OCI-LY7 (cell line): ENCODE measurements around the gene CSH2. TPM values are rescaled to one million over a fixed set of nuclear protein-coding genes. Genes with fewer than 3 reads are reported as not detected.
"Not testable (repeated sequence)": the region's sequence is repeated elsewhere in the genome, so short reads cannot be mapped to it uniquely, and the experiment has no call there.

Experiments
- BruUV-seq: library from RNA; stranded (reverse); fragments of 400-500 nt; replicated peaks from 2 replicates; lab custom pipeline; 2021; lab: Mats Ljungman, UMichigan
- CTCF ChIA-PET: fragments of 300-600 bp; sonication (Branson Sonifier 250); formaldehyde crosslinking; loops from one replicate; lab custom pipeline; 2022; ENCODE audit warnings: antibody characterized with exemption; ENCODE audit not compliant: unreplicated experiment; lab: Charles Lee
- POLR2A ChIA-PET: fragments of 300-600 bp; sonication (Branson Sonifier 250); formaldehyde crosslinking; loops from one replicate; lab custom pipeline; 2022; ENCODE audit warnings: antibody characterized with exemption; lab: Charles Lee
- DNase-seq: peaks from one replicate; pipeline ENCODE4 v3.0.0-alpha.2; 2015; ENCODE audit warnings: low spot score
- H2AFZ ChIP-seq: fragments of 200-600 bp; sonication (generic), shearing (Covaris generic); 2 replicates; pipeline ENCODE4 v1.6.1; 2014; ENCODE audit warnings: mild to moderate bottlenecking, antibody characterized with exemption, low read length, moderate library complexity
- H3K27ac ChIP-seq: fragments of 200-600 bp; sonication (generic); 2 replicates; pipeline ENCODE4 v1.5.1; 2014; ENCODE audit warnings: mixed run types, low read depth, mild to moderate bottlenecking, moderate library complexity, low read length, inconsistent platforms; ENCODE audit not compliant: poor library complexity, severe bottlenecking
- H3K36me3 ChIP-seq: fragments of 200-600 bp; sonication (generic); 2 replicates; pipeline ENCODE4 v1.6.1; 2014; ENCODE audit warnings: mild to moderate bottlenecking, antibody characterized with exemption, low read length, moderate library complexity, mixed read lengths; ENCODE audit not compliant: insufficient read depth
- H3K4me1 ChIP-seq: fragments of 200-600 bp; sonication (generic); 2 replicates; pipeline ENCODE4 v1.5.1; 2014; ENCODE audit warnings: mild to moderate bottlenecking, low read length; ENCODE audit not compliant: insufficient read depth, poor library complexity, severe bottlenecking
- H3K4me2 ChIP-seq: fragments of 200-600 bp; sonication (generic); 2 replicates; pipeline ENCODE4 v1.6.1; 2014; ENCODE audit warnings: mild to moderate bottlenecking, low read length
- H3K4me3 ChIP-seq: fragments of 200-600 bp; sonication (generic); 2 replicates; pipeline ENCODE4 v1.5.1; 2014; ENCODE audit warnings: mild to moderate bottlenecking, low read depth, low read length; ENCODE audit not compliant: poor library complexity, severe bottlenecking
- H3K79me2 ChIP-seq: fragments of 200-600 bp; sonication (generic); 2 replicates; pipeline ENCODE4 v1.6.1; 2016; ENCODE audit warnings: low read depth, mild to moderate bottlenecking, low read length, moderate library complexity, mixed read lengths; ENCODE audit not compliant: insufficient read depth
- H3K9me2 ChIP-seq: fragments of 200-600 bp; sonication (generic); 2 replicates; pipeline ENCODE4 v1.6.1; 2016; ENCODE audit warnings: mild to moderate bottlenecking, low read length, mixed read lengths; ENCODE audit not compliant: insufficient read depth
- H3K9me3 ChIP-seq: fragments of 200-600 bp; sonication (generic); 2 replicates; pipeline ENCODE4 v1.6.1; 2014; ENCODE audit warnings: mild to moderate bottlenecking, mixed run types, low read length, mixed read lengths
- H4K20me1 ChIP-seq: fragments of 200-600 bp; sonication (generic); 2 replicates; pipeline ENCODE4 v1.6.1; 2014; ENCODE audit warnings: mild to moderate bottlenecking, antibody characterized with exemption, low read length, moderate library complexity, mixed read lengths; ENCODE audit not compliant: insufficient read depth
- intact Hi-C: fragments of 100-400 bp; cut with micrococcal nuclease; formaldehyde crosslinking; loops from one replicate; pipeline ENCODE4 v1.10.0; 2022; ENCODE audit not compliant: unreplicated experiment
- total RNA-seq, 2 experiments: library from RNA; depleted of rRNA in 1 of 2; stranded (reverse); fragments of >200 nt in 1 of 2; shearing (Covaris generic) in 1 of 2; gene quantifications; 2 replicates each; pipeline ENCODE4 v1.2.3, GENCODE V29; 2014 to 2022
- TF ChIP-seq, protein P1 (sequence below): fragments of 200-600 bp; sonication (generic); conservative IDR thresholded peaks from 2 replicates; pipeline ENCODE4 v1.5.1; 2014; ENCODE audit warnings: mild to moderate bottlenecking, antibody characterized with exemption, low read length, moderate library complexity, mixed read lengths

The CSH2 gene
- total RNA-seq, 2 experiments from 2014 or later: not detected

GRCh38 chr17:63903787-63904201 lies 30.3 kb upstream of the CSH2 start:
- H3K9me3 ChIP-seq, H3K4me1 ChIP-seq, H3K79me2 ChIP-seq, H3K36me3 ChIP-seq, BruUV-seq, H2AFZ ChIP-seq, intact Hi-C loops, POLR2A ChIA-PET, H3K9me2 ChIP-seq, H3K4me2 ChIP-seq, CTCF ChIA-PET, H3K4me3 ChIP-seq, H4K20me1 ChIP-seq, H3K27ac ChIP-seq: not testable (repeated sequence)
- peak; percentile 52 for DNase-seq
- TF ChIP-seq, protein P1, sequence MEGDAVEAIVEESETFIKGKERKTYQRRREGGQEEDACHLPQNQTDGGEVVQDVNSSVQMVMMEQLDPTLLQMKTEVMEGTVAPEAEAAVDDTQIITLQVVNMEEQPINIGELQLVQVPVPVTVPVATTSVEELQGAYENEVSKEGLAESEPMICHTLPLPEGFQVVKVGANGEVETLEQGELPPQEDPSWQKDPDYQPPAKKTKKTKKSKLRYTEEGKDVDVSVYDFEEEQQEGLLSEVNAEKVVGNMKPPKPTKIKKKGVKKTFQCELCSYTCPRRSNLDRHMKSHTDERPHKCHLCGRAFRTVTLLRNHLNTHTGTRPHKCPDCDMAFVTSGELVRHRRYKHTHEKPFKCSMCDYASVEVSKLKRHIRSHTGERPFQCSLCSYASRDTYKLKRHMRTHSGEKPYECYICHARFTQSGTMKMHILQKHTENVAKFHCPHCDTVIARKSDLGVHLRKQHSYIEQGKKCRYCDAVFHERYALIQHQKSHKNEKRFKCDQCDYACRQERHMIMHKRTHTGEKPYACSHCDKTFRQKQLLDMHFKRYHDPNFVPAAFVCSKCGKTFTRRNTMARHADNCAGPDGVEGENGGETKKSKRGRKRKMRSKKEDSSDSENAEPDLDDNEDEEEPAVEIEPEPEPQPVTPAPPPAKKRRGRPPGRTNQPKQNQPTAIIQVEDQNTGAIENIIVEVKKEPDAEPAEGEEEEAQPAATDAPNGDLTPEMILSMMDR: peak; percentile 68

- H3K4me3 ChIP-seq, H3K79me2 ChIP-seq, H3K4me1 ChIP-seq, intact Hi-C loops, CTCF ChIA-PET, H3K4me2 ChIP-seq, BruUV-seq, POLR2A ChIA-PET, H3K27ac ChIP-seq, H3K9me3 ChIP-seq, H2AFZ ChIP-seq, DNase-seq, H3K9me2 ChIP-seq, H3K36me3 ChIP-seq, H4K20me1 ChIP-seq: not testable (repeated sequence)
These were observed 28.5 kb upstream of the CSH2 start for GRCh38 chr17:63901971-63902370.

- DNase-seq, H3K4me1 ChIP-seq, H4K20me1 ChIP-seq, H3K9me2 ChIP-seq, H3K27ac ChIP-seq, H3K4me2 ChIP-seq, H3K36me3 ChIP-seq, POLR2A ChIA-PET, H3K4me3 ChIP-seq, BruUV-seq, intact Hi-C loops, H3K9me3 ChIP-seq, H3K79me2 ChIP-seq, CTCF ChIA-PET, H2AFZ ChIP-seq: not testable (repeated sequence)
These were observed 25.7 kb upstream of the CSH2 start for GRCh38 chr17:63898899-63899798.

- H3K9me2 ChIP-seq, H3K4me3 ChIP-seq, H3K79me2 ChIP-seq, H3K27ac ChIP-seq, CTCF ChIA-PET, H2AFZ ChIP-seq, POLR2A ChIA-PET, BruUV-seq, H3K4me1 ChIP-seq, H3K36me3 ChIP-seq, intact Hi-C loops, H4K20me1 ChIP-seq, H3K9me3 ChIP-seq, DNase-seq, H3K4me2 ChIP-seq: not testable (repeated sequence)
These were observed 23.3 kb upstream of the CSH2 start, which contains the start of gene CSH1 for GRCh38 chr17:63896524-63897354. TSS of gene CSH1 (minus strand) at chr17:63896574. CDS start at chr17:63896511, 63 bp downstream.

GRCh38 chr17:63894821-63895220 lies 21.3 kb upstream of the CSH2 start:
- CTCF ChIA-PET, H4K20me1 ChIP-seq, H2AFZ ChIP-seq, H3K27ac ChIP-seq, H3K4me1 ChIP-seq, H3K9me2 ChIP-seq, H3K36me3 ChIP-seq, H3K4me3 ChIP-seq, H3K79me2 ChIP-seq, DNase-seq, BruUV-seq, POLR2A ChIA-PET, H3K9me3 ChIP-seq, H3K4me2 ChIP-seq: not testable (repeated sequence)
- intact Hi-C loops: loop anchor here (5.0 kb wide), 1 partner anchor 97 kb away; no protein-coding TSS in a partner anchor
